Measurements from ENCODE around the gene LGALS14.

GRCh38 chr19:39701291-39701690 lies 3.0 kb upstream of the LGALS14 start:
- no peak for TF ChIP-seq TSHZ2 (CRISPR knock-in tag; IDR thresholded peaks at IDR 0.05)
- no peak for TF ChIP-seq CSRNP3 (CRISPR knock-in tag; IDR thresholded peaks at IDR 0.05)
- no peak for TF ChIP-seq ZNF70 (CRISPR knock-in tag; IDR thresholded peaks at IDR 0.05)
- no peak for TF ChIP-seq ZFP3 (CRISPR knock-in tag; IDR thresholded peaks at IDR 0.05)
- no peak for TF ChIP-seq POU6F1 (CRISPR knock-in tag; IDR thresholded peaks at IDR 0.05; ENCODE audit: borderline replicate concordance, low read depth)
- TF ChIP-seq TCF4 (CRISPR knock-in tag; IDR thresholded peaks at IDR 0.05; ENCODE audit: borderline replicate concordance): no peak
- TF ChIP-seq CREB5 (CRISPR knock-in tag; IDR thresholded peaks at IDR 0.05; ENCODE audit: low read depth): no peak
